Fibroblast of upper back skin (primary cell): Measurements from ENCODE around the gene VAV2.
A peak's percentile ranks its signal among the peaks of the same experiment; 100 is the strongest.
"Not testable (repeated sequence)": the region's sequence is repeated elsewhere in the genome, so short reads cannot be mapped to it uniquely, and the experiment has no call there.

Source experiments
- DNase-seq: peaks from one replicate; pipeline ENCODE4 v3.0.0-alpha.2; 2013

Gene VAV2

DNA sequence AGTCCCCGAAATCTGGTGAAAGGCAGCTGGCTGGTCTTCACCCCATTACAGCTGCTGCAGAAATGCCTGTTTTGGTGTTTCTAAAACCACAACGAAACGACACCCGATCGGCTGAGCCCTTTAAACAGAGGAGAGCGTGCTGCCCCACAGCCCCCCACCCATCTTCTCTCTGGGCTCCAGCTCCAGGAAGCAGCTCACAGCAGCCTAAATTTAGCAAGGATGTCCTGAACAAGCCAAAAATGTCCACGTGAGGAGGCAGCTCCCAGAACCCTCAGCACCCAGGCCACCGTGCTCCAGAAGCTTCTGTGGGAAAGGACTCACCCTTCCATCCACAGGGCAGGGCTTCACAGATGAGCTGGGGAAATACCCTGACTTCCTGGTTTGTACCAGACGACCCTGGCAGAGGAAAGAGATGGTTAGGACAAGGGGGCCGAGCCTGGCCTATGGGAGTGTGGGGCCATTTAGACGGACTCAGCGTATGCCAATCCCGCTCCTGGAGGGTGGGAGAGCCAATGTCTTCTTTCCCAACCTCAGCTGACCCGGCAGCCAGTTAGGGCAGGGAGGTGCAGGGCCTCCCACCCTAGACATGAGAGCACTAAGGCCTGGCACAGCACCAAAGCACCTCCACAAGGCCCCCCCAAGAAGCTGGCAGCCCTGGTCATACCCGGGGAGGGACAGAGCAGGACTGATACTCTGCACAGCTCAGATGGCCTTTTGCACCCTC is 214.9 kb downstream of the VAV2 start:
- no peak for DNase-seq

GRCh38 chr9:133775951-133776905 is 215.9 kb downstream of the VAV2 start:
- no peak for DNase-seq

DNA sequence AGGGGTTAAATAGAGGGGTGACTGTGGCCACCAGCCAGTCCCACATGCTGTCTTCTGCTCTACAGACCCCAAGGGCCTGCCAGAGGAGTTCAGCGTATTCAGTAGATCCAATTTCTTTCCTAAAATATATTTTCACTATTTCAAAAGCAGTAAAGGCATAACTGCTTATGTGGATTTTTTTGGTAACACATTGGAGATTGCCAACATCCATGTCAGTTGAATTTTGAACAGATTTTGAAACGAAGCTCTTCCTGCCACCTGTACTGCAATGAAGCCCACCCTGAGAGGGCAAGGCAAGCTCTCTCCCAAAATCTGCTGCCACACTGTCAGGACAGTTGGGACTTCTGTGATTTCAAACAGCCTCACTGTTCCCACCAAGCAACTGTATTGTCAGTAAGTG is 216.8 kb downstream of the VAV2 start:
- no peak for DNase-seq

DNA sequence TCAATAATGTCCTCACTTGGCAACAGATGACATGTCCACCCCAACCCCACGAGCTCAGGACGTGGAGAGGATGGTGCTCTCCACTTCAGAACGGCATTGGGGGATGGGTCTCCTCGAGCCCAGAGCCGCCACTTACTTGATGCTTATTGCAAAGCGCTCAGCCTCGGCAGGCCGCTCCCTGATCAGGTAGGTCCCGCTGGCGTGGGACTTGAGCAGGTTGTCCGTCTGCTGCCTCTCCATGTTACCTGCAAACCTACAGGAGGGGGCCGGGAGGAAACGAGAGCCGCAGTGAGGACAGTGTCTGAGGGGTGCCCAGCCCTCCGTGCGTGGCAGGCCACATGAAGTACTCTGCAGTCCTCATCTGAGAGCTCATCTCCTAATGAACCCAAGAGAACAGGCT is 217.3 kb downstream of the VAV2 start:
- no peak for DNase-seq

DNA sequence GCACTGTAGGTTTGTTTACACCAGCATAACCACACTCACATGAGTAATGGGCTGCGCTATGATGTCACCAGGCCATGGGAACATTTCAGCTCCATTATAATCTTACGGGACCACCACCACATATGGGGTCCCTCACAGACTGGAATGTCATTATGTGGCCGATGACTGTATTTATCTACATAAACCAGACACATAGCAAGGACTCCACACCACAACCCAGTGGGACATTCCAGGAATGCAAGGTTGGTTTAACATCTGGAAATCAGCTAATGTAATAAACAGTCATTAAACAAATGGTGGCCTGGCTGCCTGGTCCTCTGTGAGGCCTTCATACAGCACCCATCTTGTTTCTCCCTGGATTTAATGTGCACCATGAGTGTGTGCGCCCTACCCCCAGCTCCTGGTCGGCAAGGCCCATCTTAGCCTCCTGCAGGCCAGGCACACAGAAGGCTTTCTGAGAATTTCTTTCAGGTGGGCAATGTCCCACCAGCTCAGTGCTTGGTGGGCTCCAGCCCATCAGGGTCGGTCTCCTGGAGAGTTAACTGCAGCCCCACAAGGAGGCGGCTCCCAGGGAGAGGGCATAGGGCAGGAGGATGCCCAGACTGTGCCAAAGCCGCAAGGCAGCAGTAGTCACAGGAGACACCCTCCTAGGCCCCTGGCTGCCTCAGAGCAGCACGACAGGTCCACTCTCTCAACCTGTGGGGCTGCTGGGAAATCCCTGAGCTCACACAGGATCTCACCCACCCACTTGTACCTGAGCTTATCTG is 218.1 kb downstream of the VAV2 start:
- peak; percentile 61 for DNase-seq

GRCh38 chr9:133772581-133772980 is 219.5 kb downstream of the VAV2 start:
- no peak for DNase-seq

- DNase-seq: no peak
These were observed 220.3 kb downstream of the VAV2 start for GRCh38 chr9:133771486-133772482.

DNA sequence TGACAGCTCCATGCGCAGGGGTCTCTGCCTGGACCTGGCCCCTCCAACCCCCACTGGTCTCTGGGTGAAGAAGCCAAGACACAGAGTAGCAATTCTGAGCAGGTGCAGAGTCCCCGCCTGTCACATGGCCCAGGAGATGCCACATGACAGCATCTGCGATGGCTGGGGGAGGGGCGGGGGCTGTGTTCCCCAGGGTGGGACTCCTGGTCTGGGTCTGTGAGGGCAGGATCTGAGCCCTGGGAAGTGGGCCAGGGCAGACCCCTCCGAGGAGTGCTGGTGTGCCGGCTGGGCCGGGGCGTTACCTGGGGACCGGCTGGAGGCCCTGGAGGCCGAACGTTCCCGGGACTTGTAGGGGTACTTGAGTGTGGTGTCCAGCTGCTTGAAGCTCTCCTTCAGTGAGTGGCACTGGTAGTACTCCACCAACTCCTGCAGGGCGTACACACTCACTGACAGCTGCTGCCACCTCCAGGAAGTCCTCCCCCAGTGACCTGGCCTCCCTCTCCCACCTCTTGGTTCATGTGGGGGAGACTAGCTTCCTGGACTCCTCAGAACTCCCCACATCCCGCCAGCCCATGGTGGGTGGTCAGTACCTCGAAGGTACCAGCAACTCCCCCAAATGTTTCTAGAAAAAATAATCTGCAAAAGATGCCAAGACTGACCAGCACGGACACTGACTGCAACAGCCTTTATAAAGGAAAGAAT is 221.9 kb downstream of the VAV2 start:
- DNase-seq: no peak

- no peak for DNase-seq
These were observed 222.5 kb downstream of the VAV2 start for GRCh38 chr9:133769511-133770075.

GRCh38 chr9:133768859-133769510 is 223.1 kb downstream of the VAV2 start:
- DNase-seq: no peak

GRCh38 chr9:133768371-133768858 is 223.7 kb downstream of the VAV2 start:
- DNase-seq: no peak

- no peak for DNase-seq
These were observed 224.5 kb downstream of the VAV2 start for GRCh38 chr9:133767625-133768024.

- no peak for DNase-seq
These were observed 225.1 kb downstream of the VAV2 start for GRCh38 chr9:133767008-133767407.

- DNase-seq: not testable (repeated sequence)
These were observed 225.9 kb downstream of the VAV2 start for GRCh38 chr9:133766234-133766633.

DNA sequence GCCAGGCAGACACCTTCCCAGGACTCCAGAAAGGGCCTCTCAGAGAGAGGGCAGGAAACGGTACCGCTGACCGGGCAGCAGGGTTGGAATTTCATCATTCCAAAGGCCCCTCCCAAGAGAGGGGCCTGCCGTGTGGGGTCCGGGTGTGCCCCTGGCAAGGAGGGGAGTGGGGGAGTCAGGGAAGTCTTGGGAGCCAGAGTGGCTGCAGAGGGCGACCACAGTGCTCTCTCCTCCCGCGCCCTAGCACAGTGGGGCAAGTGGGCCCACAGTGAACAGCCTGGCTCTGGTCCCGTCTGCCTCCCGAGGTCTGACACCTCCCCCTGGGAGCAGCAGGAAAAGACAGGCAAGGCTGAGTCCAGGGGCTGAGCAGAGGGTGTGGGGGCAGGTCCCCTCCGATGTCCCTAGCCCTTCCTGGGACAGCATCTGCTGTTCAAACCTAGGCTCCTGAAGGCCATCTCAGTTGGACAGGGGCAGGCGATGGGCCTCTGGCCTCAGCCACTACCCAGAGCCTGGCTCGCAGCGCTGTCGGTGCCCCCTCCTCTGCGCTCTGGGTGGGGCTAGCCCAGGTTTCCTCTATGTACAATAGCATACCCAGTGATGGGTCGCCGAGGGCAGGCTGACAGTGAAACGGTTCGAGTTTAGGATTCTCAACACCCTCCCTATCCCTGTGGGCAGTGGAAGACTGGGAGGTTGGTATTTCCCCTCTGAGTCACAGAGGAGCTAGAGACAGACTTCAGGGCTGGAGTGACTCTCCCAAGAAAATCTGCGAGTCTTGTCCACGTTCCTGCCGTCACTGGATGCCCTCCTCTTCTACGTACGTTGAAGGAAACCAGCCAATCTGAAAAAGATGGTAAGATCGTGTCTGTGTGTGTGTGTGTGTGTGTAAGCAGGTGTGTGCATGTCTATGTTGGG is 228.6 kb downstream of the VAV2 start:
- DNase-seq: no peak

- DNase-seq: no peak
These were observed 229.4 kb downstream of the VAV2 start for GRCh38 chr9:133762488-133763271.

DNA sequence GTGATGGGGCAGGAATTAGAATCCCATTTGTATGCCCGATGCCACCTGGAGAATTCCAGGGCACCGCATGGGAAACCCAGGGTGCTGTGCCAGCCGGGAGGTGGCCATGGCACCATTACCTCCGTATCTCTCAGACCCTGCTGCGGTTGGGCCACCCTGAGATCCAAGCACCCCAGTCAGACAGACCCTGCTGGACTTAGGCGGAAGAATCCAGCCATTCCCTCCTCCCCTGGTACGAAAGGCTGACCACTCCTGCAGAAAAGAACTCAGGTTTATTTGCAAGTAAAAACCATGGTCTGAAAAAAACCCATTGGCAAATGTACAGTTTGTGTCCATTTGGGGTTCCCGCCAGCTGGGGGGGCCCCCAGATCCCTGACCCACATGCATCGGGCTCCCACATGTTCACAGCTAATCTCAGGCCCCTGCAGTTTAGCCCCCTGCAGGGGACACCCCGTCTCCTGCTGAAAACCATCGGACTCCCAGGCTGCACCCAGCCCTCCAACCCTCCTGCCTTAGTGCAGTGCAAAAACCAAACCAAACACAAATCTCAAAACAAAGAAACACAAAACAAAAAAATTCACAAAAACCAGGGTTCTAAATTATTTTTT is 230.4 kb downstream of the VAV2 start:
- no peak for DNase-seq
